ENCODE results near the gene THUMPD1. TPM values are rescaled to one million over a fixed set of nuclear protein-coding genes. Genes with fewer than 3 reads are reported as not detected.

The THUMPD1 gene
- polyA plus RNA-seq, 1 of the 3 experiments (the other 2 are of a cell fraction): 24.8 TPM

- H3K9me2 ChIP-seq: no peaks in the 10 kb centered on the region
- DNase-seq: no peak
- no peak overlapping the region for H3K9ac ChIP-seq
- H3K4me2 ChIP-seq: no peak overlapping the region
- H3K27me3 ChIP-seq (ENCODE audit: insufficient read depth): no peaks in the 10 kb centered on the region; the same call in 1 of the 2 replicates
- H3K4me1 ChIP-seq (ENCODE audit: control insufficient read depth in 1 of 2, insufficient read depth in 2 of 2, low read depth in 1 of 2, low read length in 1 of 2): no peaks in the 10 kb centered on the region
- H3K36me3 ChIP-seq (replicated peaks in 1 of 2; ENCODE audit: control insufficient read depth in 1 of 2, insufficient read depth in 2 of 2, low read length in 1 of 2): no peaks in the 10 kb centered on the region
- H4K20me1 ChIP-seq (ENCODE audit: insufficient read depth): no peaks in the 10 kb centered on the region
- H3K27ac ChIP-seq (ENCODE audit: low read depth in 2 of 2, low read length in 1 of 2): no peak overlapping the region
- H3K9me3 ChIP-seq: no peaks in the 10 kb centered on the region
- no peak overlapping the region for H2AFZ ChIP-seq (ENCODE audit: low read depth)
- WGBS (ENCODE audit: low lambda C conversion rate): 5% methylated on average over 1 of the region's 1 CpG
- POLR2A ChIA-PET: no interaction called here
- CTCF ChIA-PET: interaction anchor here (0.6 to 1.3 kb wide), 2 partner anchors 9 to 20 kb away, joined by 3 to 4 read pairs; no protein-coding TSS in a partner anchor
- TF ChIP-seq GABPA (IDR thresholded peaks at IDR 0.05; ENCODE audit: low read depth) (no peak), MAX (IDR thresholded peaks at IDR 0.05; ENCODE audit: low read depth) (no peak), RFX5 (IDR thresholded peaks at IDR 0.05; ENCODE audit: low read length) (no peak), POLR2AphosphoS5 (IDR thresholded peaks at IDR 0.05; ENCODE audit: low read depth, low read length) (no peak), USF2 (IDR thresholded peaks at IDR 0.05; ENCODE audit: borderline replicate concordance, low read depth, low read length) (no peak), CHD2 (IDR thresholded peaks at IDR 0.05; ENCODE audit: low read length, partially characterized antibody) (no peak), RXRA (IDR thresholded peaks at IDR 0.05; ENCODE audit: borderline replicate concordance, low read depth) (no peak), RCOR1 (IDR thresholded peaks at IDR 0.05; ENCODE audit: low read length) (no peak)
- H3K79me2 ChIP-seq (ENCODE audit: insufficient read depth): no peaks in the 10 kb centered on the region
- H3K4me3 ChIP-seq (ENCODE audit: low read depth in 2 of 2, low read length in 1 of 2): no peak overlapping the region
- peaks cover 2% of the 10 kb centered on the region for H3F3A ChIP-seq (replicated peaks; ENCODE audit: insufficient read depth)
These were observed 8.9 kb upstream of the THUMPD1 start for GRCh38 chr16:20750558-20750957.

- TF ChIP-seq MEF2A (IDR thresholded peaks at IDR 0.05; ENCODE audit: borderline replicate concordance, low read depth) (no peak), POLR2AphosphoS5 (IDR thresholded peaks at IDR 0.05; ENCODE audit: low read depth, low read length) (no peak), FOSL2 (IDR thresholded peaks at IDR 0.05; ENCODE audit: borderline replicate concordance, low read depth) (no peak), JUND (IDR thresholded peaks at IDR 0.05) (no peak), CTCF (IDR thresholded peaks at IDR 0.05) (no peak), YY1 (IDR thresholded peaks at IDR 0.05; ENCODE audit: low read depth) (no peak), TAF1 (IDR thresholded peaks at IDR 0.05; ENCODE audit: borderline replicate concordance, low read depth, low read length) (no peak), TCF12 (IDR thresholded peaks at IDR 0.05) (no peak), FOXM1 (IDR thresholded peaks at IDR 0.05; ENCODE audit: low read depth) (no peak), RAD21 (IDR thresholded peaks at IDR 0.05; ENCODE audit: low read length) (no peak), EZH2phosphoT487 (IDR thresholded peaks at IDR 0.05; ENCODE audit: borderline replicate concordance, low read depth) (no peak), GABPA (IDR thresholded peaks at IDR 0.05; ENCODE audit: low read depth) (no peak), ZBTB33 (IDR thresholded peaks at IDR 0.05; ENCODE audit: borderline replicate concordance, low read depth) (no peak), RCOR1 (IDR thresholded peaks at IDR 0.05; ENCODE audit: low read length) (no peak), TEAD4 (IDR thresholded peaks at IDR 0.05; ENCODE audit: borderline replicate concordance, insufficient read depth) (no peak)
- no peaks in the 10 kb centered on the region for H3K79me2 ChIP-seq (ENCODE audit: insufficient read depth)
- no peak overlapping the region for H3K27ac ChIP-seq (ENCODE audit: low read depth in 2 of 2, low read length in 1 of 2)
- no peak overlapping the region for H3K4me2 ChIP-seq
- WGBS (ENCODE audit: low lambda C conversion rate): 21% methylated on average over 1 of the region's 1 CpG
- no peaks in the 10 kb centered on the region for H3K4me1 ChIP-seq (ENCODE audit: control insufficient read depth in 1 of 2, insufficient read depth in 2 of 2, low read depth in 1 of 2, low read length in 1 of 2)
- no peaks in the 10 kb centered on the region for H3K9me3 ChIP-seq
- H3F3A ChIP-seq (replicated peaks; ENCODE audit: insufficient read depth): peaks cover 2% of the 10 kb centered on the region
- H3K27me3 ChIP-seq (ENCODE audit: insufficient read depth): no peaks in the 10 kb centered on the region; the same call in 1 of the 2 replicates
- no peaks in the 10 kb centered on the region for H3K36me3 ChIP-seq (replicated peaks in 1 of 2; ENCODE audit: control insufficient read depth in 1 of 2, insufficient read depth in 2 of 2, low read length in 1 of 2)
- POLR2A ChIA-PET: no interaction called here
- H3K4me3 ChIP-seq (ENCODE audit: low read depth in 2 of 2, low read length in 1 of 2): no peak overlapping the region
- no peaks in the 10 kb centered on the region for H3K9me2 ChIP-seq
- no peak for DNase-seq
- no peaks in the 10 kb centered on the region for H4K20me1 ChIP-seq (ENCODE audit: insufficient read depth)
- H3K9ac ChIP-seq: no peak overlapping the region
- no peak overlapping the region for H2AFZ ChIP-seq (ENCODE audit: low read depth)
- CTCF ChIA-PET: no interaction called here
These were observed 7.9 kb upstream of the THUMPD1 start for GRCh38 chr16:20749474-20749873.
